Right lobe of liver (tissue), 6 donors: ENCODE data around the gene IFNA21. TPM values are rescaled to one million over a fixed set of nuclear protein-coding genes. Genes with fewer than 3 reads are reported as not detected.

Source experiments
- ATAC-seq, 4 donors: fragments of 200-7000 bp; cut with Tn5 transposase; one replicate each; pipeline ENCODE4 v1.9.1; 2020; ENCODE audit warnings: mild to moderate bottlenecking in 4 of 4, moderate library complexity in 4 of 4
- DNase-seq, 3 donors: peaks; one replicate each; pipeline ENCODE4 v3.0.0-alpha.2; 2020
- H3K27ac ChIP-seq, 3 donors: fragments of 200-600 bp; one replicate each; pipeline ENCODE4 v1.8.0; 2022
- H3K27me3 ChIP-seq, 2 donors: fragments of 200-600 bp; one replicate each; pipeline ENCODE4 v1.8.0; 2022
- H3K36me3 ChIP-seq, 4 donors: fragments of 200-600 bp; sonication (generic) in 1 of 4; one replicate each; pipeline versions ENCODE4 v1.5.1 to v1.8.0; 2017 to 2022; ENCODE audit warnings: control low read depth in 1 of 4
- H3K4me1 ChIP-seq, 4 donors: fragments of 200-600 bp; sonication (generic) in 1 of 4; one replicate each; pipeline versions ENCODE4 v1.5.1 to v1.8.0; 2017 to 2022; ENCODE audit warnings: control low read depth in 1 of 4
- H3K4me3 ChIP-seq, 3 donors: fragments of 200-600 bp; one replicate each; pipeline ENCODE4 v1.8.0; 2022
- H3K9me3 ChIP-seq, 4 donors: fragments of 200-600 bp; sonication (generic) in 1 of 4; one replicate each; pipeline versions ENCODE4 v1.5.1 to v1.8.0; 2017 to 2022; ENCODE audit warnings: control low read depth in 1 of 4
- POLR2A ChIP-seq: fragments of 450-650 bp; IDR thresholded peaks from one replicate; pipeline ENCODE4 v1.6.1; 2017; ENCODE audit warnings: antibody characterized with exemption, mild to moderate bottlenecking
- WGBS: methylation state at CpG from one replicate; pipeline ENCODE4 v1.1.6; 2018; ENCODE audit warnings: low coverage, low lambda C conversion rate; ENCODE audit not compliant: insufficient coverage; ENCODE audit errors: missing lambda C conversion rate; 5-methylcytosine and 5-hydroxymethylcytosine counted together
- intact Hi-C, 2 donors: fragments of 100-400 bp; cut with DNase I; formaldehyde crosslinking; loops; one replicate each; pipeline versions ENCODE4 v1.11.2 to v1.14.1; 2022
- small RNA-seq, 2 experiments: library from RNA; depleted of rRNA; stranded (forward); fragments of <200 nt; gene quantifications; one replicate each; pipeline ENCODE3, GENCODE V24; 2016
- total RNA-seq, 6 experiments: library from RNA; depleted of rRNA in 2 of 6; stranded (reverse); fragments of >200 nt in 2 of 6; fragmentation: NEBNext Ultra II Directional in 3 of 6; extraction: Animal tissue kit (Norgen Biotek cat#: 25700) in 3 of 6; gene quantifications; one replicate each; pipeline versions ENCODE4 v1.1.0 to v1.2.4, GENCODE V29; 2016 to 2023
- TF ChIP-seq, protein P1 (sequence below), 4 donors: fragments of 200-600 bp in 3 of 4; fragments of 450-650 bp in 1 of 4; IDR thresholded peaks; one replicate each; pipeline versions ENCODE4 v1.5.1 to v1.8.0; 2016 to 2022; ENCODE audit warnings: antibody characterized with exemption in 4 of 4, mild to moderate bottlenecking in 2 of 4
- donor health status: DM: no; HTN: yes; CAD: no.
- donor health status: DM: no; HTN: no; CAD: no.
- donor health status: DM: no; HTN: no; CAD: no.
- donor health status: DM: no; HTN: yes; CAD: no.
- donor health status: DM: no; HTN: yes; CAD: no.

IFNA21 gene
- total RNA-seq, 6 experiments from 2014 or later: not detected

DNA sequence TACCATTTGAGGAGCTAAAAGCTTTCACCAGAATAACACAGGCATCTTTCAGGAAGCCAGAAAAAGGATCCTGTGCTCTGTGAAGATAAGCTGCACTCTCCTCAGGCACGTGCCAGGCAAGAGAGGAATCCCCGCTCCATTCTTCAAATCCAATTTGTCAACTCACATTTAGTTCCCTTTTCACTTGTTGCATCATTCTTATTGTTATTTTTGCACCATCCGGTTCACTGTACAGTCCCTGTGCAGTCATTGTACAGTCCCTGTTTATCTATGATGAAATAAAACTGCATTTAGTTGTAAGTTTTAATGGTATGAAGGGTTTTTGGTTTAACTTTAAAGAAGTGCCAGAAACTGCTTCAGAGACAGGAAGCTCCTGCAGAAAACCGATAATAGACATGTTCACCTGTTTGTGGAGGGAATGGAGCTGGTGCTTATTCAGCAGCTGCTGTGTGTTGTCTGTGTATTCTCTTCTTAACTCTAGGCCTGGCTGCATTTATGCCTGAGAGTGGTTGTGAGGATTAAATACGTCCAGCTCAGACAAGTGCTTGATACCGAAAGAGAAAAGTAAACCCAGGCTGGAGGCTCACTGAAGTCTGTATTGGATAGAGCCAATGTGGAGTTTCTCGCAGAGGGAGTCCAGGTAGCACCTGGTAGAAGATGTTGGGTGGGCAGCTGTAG, 47.2 kb downstream of the IFNA21 start:
- peak; percentile 31 to 65 (median 49) for ATAC-seq
- TF ChIP-seq, protein P1, sequence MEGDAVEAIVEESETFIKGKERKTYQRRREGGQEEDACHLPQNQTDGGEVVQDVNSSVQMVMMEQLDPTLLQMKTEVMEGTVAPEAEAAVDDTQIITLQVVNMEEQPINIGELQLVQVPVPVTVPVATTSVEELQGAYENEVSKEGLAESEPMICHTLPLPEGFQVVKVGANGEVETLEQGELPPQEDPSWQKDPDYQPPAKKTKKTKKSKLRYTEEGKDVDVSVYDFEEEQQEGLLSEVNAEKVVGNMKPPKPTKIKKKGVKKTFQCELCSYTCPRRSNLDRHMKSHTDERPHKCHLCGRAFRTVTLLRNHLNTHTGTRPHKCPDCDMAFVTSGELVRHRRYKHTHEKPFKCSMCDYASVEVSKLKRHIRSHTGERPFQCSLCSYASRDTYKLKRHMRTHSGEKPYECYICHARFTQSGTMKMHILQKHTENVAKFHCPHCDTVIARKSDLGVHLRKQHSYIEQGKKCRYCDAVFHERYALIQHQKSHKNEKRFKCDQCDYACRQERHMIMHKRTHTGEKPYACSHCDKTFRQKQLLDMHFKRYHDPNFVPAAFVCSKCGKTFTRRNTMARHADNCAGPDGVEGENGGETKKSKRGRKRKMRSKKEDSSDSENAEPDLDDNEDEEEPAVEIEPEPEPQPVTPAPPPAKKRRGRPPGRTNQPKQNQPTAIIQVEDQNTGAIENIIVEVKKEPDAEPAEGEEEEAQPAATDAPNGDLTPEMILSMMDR (IDR thresholded peaks at IDR 0.05): no peak
- TF ChIP-seq POLR2A: no peak
- Histone ChIP-seq H3K4me3 (no peak overlapping the region), H3K9me3 (no peaks in the 10 kb centered on the region), H3K36me3 (no peaks in the 10 kb centered on the region), H3K27ac (no peak overlapping the region), H3K4me1 (no peaks in the 10 kb centered on the region), H3K27me3 (no peaks in the 10 kb centered on the region)
- 37% methylated on average over 6 of the region's 7 CpGs for WGBS
- no peak for DNase-seq
- intact Hi-C loops: no loop called here

Small RNA genes within 50 kb of the gene (small RNA-seq; reads per million reads assigned to genes)
- gene RF00019: 0 reads per million in 2 experiments

Other genes starting within 250 kb of the IFNA21 start
- 1 to 10 TPM in 1 of 6 experiments, under 1 TPM in 5; 0.13 to 1.2 (median 0.54) TPM for gene HACD4, start 135.0 kb downstream of the IFNA21 start, total RNA-seq
- gene IFNB1, start 88.7 kb downstream of the IFNA21 start, total RNA-seq: not detected
- not detected for gene IFNW1, start 24.8 kb downstream of the IFNA21 start, total RNA-seq
- gene IFNA4, start 20.9 kb upstream of the IFNA21 start, total RNA-seq: not detected
- gene IFNA7, start 35.5 kb upstream of the IFNA21 start, total RNA-seq: not detected
- gene IFNA10, start 40.5 kb upstream of the IFNA21 start, total RNA-seq: not detected
- gene IFNA16, start 50.7 kb upstream of the IFNA21 start, total RNA-seq: not detected
- not detected for gene IFNA17, start 61.6 kb upstream of the IFNA21 start, total RNA-seq
- gene IFNA14, start 73.3 kb upstream of the IFNA21 start, total RNA-seq: not detected
- gene IFNA5, start 138.7 kb upstream of the IFNA21 start, total RNA-seq: not detected
- gene KLHL9, start 168.7 kb upstream of the IFNA21 start, total RNA-seq: 10 to 100 TPM in 2 of 6 experiments, 1 to 10 TPM in 4; 5.9 to 11.7 (median 8.7) TPM
- not detected for gene IFNA6, start 184.2 kb upstream of the IFNA21 start, total RNA-seq
- not detected for gene IFNA13, start 201.4 kb upstream of the IFNA21 start, total RNA-seq
- gene IFNA2, start 218.7 kb upstream of the IFNA21 start, total RNA-seq: not detected
- not detected for gene IFNA8, start 242.5 kb upstream of the IFNA21 start, total RNA-seq